B cell (primary cell): Measurements from ENCODE around the gene GALNT18.

ENCODE experiments used
- CTCF ChIP-seq: fragments of 200-600 bp; IDR thresholded peaks from one replicate; pipeline ENCODE4 v1.8.0; 2022; ENCODE audit warnings: antibody characterized with exemption, mild to moderate bottlenecking
- EZH2 ChIP-seq: IDR thresholded peaks from 2 replicates; pipeline ENCODE4 v1.6.1; 2012; ENCODE audit warnings: borderline replicate concordance, low read depth, mild to moderate bottlenecking, moderate library complexity, low read length; ENCODE audit not compliant: insufficient read depth, poor library complexity, severe bottlenecking

DNA sequence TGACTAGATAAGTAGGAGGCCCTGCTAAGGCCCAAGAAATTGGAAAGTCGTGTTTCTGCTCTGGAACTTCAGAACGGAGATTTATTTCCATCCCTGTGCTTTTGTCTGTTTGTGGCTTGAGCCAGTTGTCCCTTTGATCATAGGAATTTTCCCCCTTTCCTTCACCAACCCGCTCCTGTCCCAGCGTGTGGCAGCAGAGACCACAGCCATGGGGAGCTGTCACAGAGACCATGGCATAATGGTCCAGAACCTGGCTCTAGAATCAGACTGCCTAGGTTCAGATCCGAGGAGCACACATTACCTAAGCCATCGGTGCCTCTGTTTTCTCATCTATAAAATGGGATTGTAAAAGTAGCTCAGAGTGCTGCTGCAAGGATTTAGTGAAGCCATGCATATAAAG, 128.1 kb downstream of the GALNT18 start:
- TF ChIP-seq CTCF (no peak), EZH2 (no peak)
